ENCODE measurements around the gene LRRC36. TPM values are rescaled to one million over a fixed set of nuclear protein-coding genes. Genes with fewer than 3 reads are reported as not detected.

The LRRC36 gene
- total and polyA plus RNA-seq, 2 of the 13 experiments (the other 11 are each of a cell fraction or from before 2014, with no cell fraction given): 0.12 to 0.15 TPM

DNA sequence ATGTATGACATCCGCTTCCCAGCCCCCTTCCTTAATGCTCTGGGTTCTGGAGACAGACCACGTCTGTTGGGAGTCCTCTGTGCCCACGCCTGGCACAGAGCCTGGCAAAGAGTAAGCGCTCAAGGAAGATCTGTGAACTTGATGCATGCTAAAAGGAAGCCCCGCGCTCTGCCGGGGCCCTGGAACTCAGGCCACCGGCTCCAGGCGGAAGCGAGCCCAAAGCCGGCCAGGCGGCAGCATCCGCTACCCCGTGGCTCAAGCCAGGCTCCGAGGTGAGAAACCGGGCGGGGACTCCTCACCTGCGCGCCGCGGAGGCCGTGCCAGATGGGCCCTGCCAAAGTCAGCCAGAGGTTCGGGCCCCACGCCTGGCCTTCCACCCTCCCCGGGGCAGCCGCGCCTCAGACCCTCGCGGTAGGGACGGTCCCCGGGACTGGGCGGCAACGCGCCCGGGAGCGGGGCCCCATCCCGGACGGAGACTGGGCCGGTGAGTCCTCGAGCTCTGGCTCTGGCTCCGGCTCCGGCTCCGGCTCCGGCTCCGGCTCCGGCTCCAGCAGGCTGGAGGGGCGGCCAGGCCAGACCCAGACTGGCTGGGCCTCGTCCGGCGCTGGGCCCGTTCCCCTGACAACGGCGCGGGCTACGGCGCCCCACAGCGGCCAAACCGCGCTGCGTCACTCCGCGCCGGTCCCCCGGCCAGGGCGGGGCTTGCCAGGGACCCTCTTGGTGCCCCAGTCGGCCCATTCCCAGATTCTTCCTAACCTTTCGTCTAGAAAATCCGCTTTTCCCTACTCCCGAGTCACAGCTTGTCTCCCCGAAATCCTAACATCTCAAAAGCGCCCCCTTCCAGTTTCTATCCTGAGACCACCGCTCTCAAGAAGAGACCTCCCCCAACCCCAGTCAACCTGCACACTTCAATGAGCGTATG lies 89.5 kb downstream of the LRRC36 start, which contains the start of gene ZDHHC1 (continued):
- TF ChIP-seq KDM2A (CRISPR knock-in tag; IDR thresholded peaks at IDR 0.05; ENCODE audit: borderline replicate concordance, low read depth): peak; percentile 77; the same call in 1 of the 2 replicates
- TF ChIP-seq RBM22 (optimal IDR thresholded peaks at IDR 0.05; ENCODE audit: low read length): no peak
- peak; percentile 95; the same call in 1 of the 2 replicates for TF ChIP-seq SMAD1 (CRISPR knock-in tag; IDR thresholded peaks at IDR 0.05; ENCODE audit: borderline replicate concordance, low read depth)
- no peak for TF ChIP-seq KAT7 (CRISPR knock-in tag; IDR thresholded peaks at IDR 0.05; ENCODE audit: borderline replicate concordance)
- peak; percentile 86; the same call in 1 of the 2 replicates for TF ChIP-seq ZNF235 (CRISPR knock-in tag; IDR thresholded peaks at IDR 0.05; ENCODE audit: borderline replicate concordance)
- TF ChIP-seq, protein P1, sequence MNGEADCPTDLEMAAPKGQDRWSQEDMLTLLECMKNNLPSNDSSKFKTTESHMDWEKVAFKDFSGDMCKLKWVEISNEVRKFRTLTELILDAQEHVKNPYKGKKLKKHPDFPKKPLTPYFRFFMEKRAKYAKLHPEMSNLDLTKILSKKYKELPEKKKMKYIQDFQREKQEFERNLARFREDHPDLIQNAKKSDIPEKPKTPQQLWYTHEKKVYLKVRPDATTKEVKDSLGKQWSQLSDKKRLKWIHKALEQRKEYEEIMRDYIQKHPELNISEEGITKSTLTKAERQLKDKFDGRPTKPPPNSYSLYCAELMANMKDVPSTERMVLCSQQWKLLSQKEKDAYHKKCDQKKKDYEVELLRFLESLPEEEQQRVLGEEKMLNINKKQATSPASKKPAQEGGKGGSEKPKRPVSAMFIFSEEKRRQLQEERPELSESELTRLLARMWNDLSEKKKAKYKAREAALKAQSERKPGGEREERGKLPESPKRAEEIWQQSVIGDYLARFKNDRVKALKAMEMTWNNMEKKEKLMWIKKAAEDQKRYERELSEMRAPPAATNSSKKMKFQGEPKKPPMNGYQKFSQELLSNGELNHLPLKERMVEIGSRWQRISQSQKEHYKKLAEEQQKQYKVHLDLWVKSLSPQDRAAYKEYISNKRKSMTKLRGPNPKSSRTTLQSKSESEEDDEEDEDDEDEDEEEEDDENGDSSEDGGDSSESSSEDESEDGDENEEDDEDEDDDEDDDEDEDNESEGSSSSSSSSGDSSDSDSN (CRISPR knock-in tag; IDR thresholded peaks at IDR 0.05): peak; percentile 95
- peak; percentile 46; the same call in 1 of the 2 replicates for TF ChIP-seq RFXAP (CRISPR knock-in tag; IDR thresholded peaks at IDR 0.05; ENCODE audit: borderline replicate concordance)
- TF ChIP-seq, protein P2, sequence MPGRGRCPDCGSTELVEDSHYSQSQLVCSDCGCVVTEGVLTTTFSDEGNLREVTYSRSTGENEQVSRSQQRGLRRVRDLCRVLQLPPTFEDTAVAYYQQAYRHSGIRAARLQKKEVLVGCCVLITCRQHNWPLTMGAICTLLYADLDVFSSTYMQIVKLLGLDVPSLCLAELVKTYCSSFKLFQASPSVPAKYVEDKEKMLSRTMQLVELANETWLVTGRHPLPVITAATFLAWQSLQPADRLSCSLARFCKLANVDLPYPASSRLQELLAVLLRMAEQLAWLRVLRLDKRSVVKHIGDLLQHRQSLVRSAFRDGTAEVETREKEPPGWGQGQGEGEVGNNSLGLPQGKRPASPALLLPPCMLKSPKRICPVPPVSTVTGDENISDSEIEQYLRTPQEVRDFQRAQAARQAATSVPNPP (CRISPR knock-in tag; IDR thresholded peaks at IDR 0.05): no peak
- TF ChIP-seq, protein P3, sequence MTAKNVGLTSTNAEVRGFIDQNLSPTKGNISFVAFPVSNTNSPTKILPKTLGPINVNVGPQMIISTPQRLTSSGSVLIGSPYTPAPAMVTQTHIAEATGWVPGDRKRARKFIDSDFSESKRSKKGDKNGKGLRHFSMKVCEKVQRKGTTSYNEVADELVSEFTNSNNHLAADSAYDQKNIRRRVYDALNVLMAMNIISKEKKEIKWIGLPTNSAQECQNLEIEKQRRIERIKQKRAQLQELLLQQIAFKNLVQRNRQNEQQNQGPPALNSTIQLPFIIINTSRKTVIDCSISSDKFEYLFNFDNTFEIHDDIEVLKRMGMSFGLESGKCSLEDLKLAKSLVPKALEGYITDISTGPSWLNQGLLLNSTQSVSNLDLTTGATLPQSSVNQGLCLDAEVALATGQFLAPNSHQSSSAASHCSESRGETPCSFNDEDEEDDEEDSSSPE (CRISPR knock-in tag; IDR thresholded peaks at IDR 0.05): 0 out of 2 replicates have a peak, but pooled peaks have one; percentile 41
- TF ChIP-seq MIER2 (CRISPR knock-in tag; IDR thresholded peaks at IDR 0.05): no peak
- TF ChIP-seq ZNF549 (CRISPR knock-in tag; IDR thresholded peaks at IDR 0.05): peak; percentile 74; the same call in 1 of the 2 replicates
- no peak for TF ChIP-seq ZFP37 (CRISPR knock-in tag; IDR thresholded peaks at IDR 0.05; ENCODE audit: borderline replicate concordance)
- no peak for TF ChIP-seq CC2D1A (CRISPR knock-in tag; IDR thresholded peaks at IDR 0.05)
- TF ChIP-seq, protein P4, sequence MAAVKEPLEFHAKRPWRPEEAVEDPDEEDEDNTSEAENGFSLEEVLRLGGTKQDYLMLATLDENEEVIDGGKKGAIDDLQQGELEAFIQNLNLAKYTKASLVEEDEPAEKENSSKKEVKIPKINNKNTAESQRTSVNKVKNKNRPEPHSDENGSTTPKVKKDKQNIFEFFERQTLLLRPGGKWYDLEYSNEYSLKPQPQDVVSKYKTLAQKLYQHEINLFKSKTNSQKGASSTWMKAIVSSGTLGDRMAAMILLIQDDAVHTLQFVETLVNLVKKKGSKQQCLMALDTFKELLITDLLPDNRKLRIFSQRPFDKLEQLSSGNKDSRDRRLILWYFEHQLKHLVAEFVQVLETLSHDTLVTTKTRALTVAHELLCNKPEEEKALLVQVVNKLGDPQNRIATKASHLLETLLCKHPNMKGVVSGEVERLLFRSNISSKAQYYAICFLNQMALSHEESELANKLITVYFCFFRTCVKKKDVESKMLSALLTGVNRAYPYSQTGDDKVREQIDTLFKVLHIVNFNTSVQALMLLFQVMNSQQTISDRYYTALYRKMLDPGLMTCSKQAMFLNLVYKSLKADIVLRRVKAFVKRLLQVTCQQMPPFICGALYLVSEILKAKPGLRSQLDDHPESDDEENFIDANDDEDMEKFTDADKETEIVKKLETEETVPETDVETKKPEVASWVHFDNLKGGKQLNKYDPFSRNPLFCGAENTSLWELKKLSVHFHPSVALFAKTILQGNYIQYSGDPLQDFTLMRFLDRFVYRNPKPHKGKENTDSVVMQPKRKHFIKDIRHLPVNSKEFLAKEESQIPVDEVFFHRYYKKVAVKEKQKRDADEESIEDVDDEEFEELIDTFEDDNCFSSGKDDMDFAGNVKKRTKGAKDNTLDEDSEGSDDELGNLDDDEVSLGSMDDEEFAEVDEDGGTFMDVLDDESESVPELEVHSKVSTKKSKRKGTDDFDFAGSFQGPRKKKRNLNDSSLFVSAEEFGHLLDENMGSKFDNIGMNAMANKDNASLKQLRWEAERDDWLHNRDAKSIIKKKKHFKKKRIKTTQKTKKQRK (IDR thresholded peaks at IDR 0.05; ENCODE audit: low read length): no peak
- TF ChIP-seq SALL1 (CRISPR knock-in tag; IDR thresholded peaks at IDR 0.05): peak; percentile 80
- TF ChIP-seq, protein P5, sequence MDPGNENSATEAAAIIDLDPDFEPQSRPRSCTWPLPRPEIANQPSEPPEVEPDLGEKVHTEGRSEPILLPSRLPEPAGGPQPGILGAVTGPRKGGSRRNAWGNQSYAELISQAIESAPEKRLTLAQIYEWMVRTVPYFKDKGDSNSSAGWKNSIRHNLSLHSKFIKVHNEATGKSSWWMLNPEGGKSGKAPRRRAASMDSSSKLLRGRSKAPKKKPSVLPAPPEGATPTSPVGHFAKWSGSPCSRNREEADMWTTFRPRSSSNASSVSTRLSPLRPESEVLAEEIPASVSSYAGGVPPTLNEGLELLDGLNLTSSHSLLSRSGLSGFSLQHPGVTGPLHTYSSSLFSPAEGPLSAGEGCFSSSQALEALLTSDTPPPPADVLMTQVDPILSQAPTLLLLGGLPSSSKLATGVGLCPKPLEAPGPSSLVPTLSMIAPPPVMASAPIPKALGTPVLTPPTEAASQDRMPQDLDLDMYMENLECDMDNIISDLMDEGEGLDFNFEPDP (CRISPR knock-in tag; conservative IDR thresholded peaks at IDR 0.05): no peak
- TF ChIP-seq ZNF839 (CRISPR knock-in tag; IDR thresholded peaks at IDR 0.05; ENCODE audit: borderline replicate concordance): 0 out of 2 replicates have a peak, but pooled peaks have one; percentile 54
- TF ChIP-seq SAP130 (CRISPR knock-in tag; IDR thresholded peaks at IDR 0.05; ENCODE audit: low read depth): peak; percentile 83
- TF ChIP-seq NCOA2 (CRISPR knock-in tag; IDR thresholded peaks at IDR 0.05): no peak; the same call in 1 of the 2 replicates
